CD4-positive, CD25-positive, alpha-beta regulatory T cell (primary cell): Measurements from ENCODE around the gene TSSK1B. TPM values are rescaled to one million over a fixed set of nuclear protein-coding genes. Genes with fewer than 3 reads are reported as not detected.

Experiments used
- polyA plus RNA-seq, 4 donors: library from polyadenylated mRNA; unstranded; fragments of 300-500 nt; fragmentation: Illumina TruSeq; gene quantifications; one replicate each; pipeline ENCODE4 v1.2.3, GENCODE V29; 2021
- total RNA-seq: library from RNA; stranded (reverse); gene quantifications from one replicate; pipeline ENCODE4 v1.2.3, GENCODE V29; 2022

The TSSK1B gene
- total and polyA plus RNA-seq, 5 donors from 2014 or later: not detected

Other genes with a start within 250 kb of the TSSK1B start
- 11.1 TPM for gene MCC, start 53.5 kb upstream of the TSSK1B start, total RNA-seq
- gene MCC, start 53.5 kb upstream of the TSSK1B start, polyA plus RNA-seq: 1 to 10 TPM in 3 of 4 donors, under 1 TPM in 1; 0.47 to 3.5 (median 2.9) TPM
- gene YTHDC2, start 78.7 kb upstream of the TSSK1B start, total RNA-seq: 56.1 TPM
- gene YTHDC2, start 78.7 kb upstream of the TSSK1B start, polyA plus RNA-seq: 10 to 100 TPM in 2 of 4 donors, 1 to 10 TPM in 2; 5.7 to 12.7 (median 10.1) TPM